ENCODE data around the gene JPT1.
"Not testable (repeated sequence)": the region's sequence is repeated elsewhere in the genome, so short reads cannot be mapped to it uniquely, and the experiment has no call there.

Gene JPT1

GRCh38 chr17:75128694-75129505 is 25.4 kb downstream of the JPT1 start:
- DNase-seq: no peak

- DNase-seq: not testable (repeated sequence)
Measured at GRCh38 chr17:75127936-75128335, 26.4 kb downstream of the JPT1 start.

- DNase-seq: no peak
Measured at GRCh38 chr17:75126954-75127353, 27.4 kb downstream of the JPT1 start.

GRCh38 chr17:75125984-75126383 is 28.3 kb downstream of the JPT1 start:
- DNase-seq: no peak

GRCh38 chr17:75124819-75125162 is 29.5 kb downstream of the JPT1 start:
- no peak for DNase-seq

GRCh38 chr17:75124041-75124818 is 30.1 kb downstream of the JPT1 start:
- no peak for DNase-seq

- no peak for DNase-seq
Measured at GRCh38 chr17:75118307-75118706, 36.0 kb downstream of the JPT1 start.

GRCh38 chr17:75116737-75117136 is 37.6 kb downstream of the JPT1 start:
- DNase-seq: peak; percentile 76 to 81

GRCh38 chr17:75115555-75115954 is 38.8 kb downstream of the JPT1 start:
- no peak for DNase-seq

- DNase-seq: no peak
Measured at GRCh38 chr17:75114552-75115314, 39.6 kb downstream of the JPT1 start.

GRCh38 chr17:75113798-75114551 is 40.3 kb downstream of the JPT1 start:
- DNase-seq: peak; percentile 98 to 99

- DNase-seq: peak; percentile 31 to 39
Measured at GRCh38 chr17:75111777-75112335, 42.5 kb downstream of the JPT1 start.

- DNase-seq: peak in 1 of 2 experiments; percentile 35
Measured at GRCh38 chr17:75110234-75110937, 43.9 kb downstream of the JPT1 start.

GRCh38 chr17:75109407-75110233 is 44.7 kb downstream of the JPT1 start, which contains the start of gene ARMC7:
TSS of gene ARMC7 (plus strand) at chr17:75109969. CDS start at chr17:75110289, 320 bp downstream.
- peak; percentile 87 to 91 for DNase-seq

GRCh38 chr17:75109046-75109406 is 45.3 kb downstream of the JPT1 start:
- no peak for DNase-seq

- DNase-seq: no peak
Measured at GRCh38 chr17:75108193-75108592, 46.1 kb downstream of the JPT1 start.

- peak; percentile 24 to 39 for DNase-seq
Measured at GRCh38 chr17:75105126-75106080, 48.9 kb downstream of the JPT1 start.

- DNase-seq: no peak
Measured at GRCh38 chr17:75103601-75104554, 50.4 kb downstream of the JPT1 start.

Measured in Kasumi-1 (cell line).